ENCODE results near the gene JMJD8. TPM values are rescaled to one million over a fixed set of nuclear protein-coding genes. Genes with fewer than 3 reads are reported as not detected.

JMJD8 gene, protein sequence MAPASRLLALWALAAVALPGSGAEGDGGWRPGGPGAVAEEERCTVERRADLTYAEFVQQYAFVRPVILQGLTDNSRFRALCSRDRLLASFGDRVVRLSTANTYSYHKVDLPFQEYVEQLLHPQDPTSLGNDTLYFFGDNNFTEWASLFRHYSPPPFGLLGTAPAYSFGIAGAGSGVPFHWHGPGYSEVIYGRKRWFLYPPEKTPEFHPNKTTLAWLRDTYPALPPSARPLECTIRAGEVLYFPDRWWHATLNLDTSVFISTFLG
- 17.8 to 29.7 TPM (median 20.1 TPM) in 3 replicates for polyA plus RNA-seq
- polyA plus RNA-seq (2011; ENCODE audit: low read depth), result 1.8 TPM
- polyA plus RNA-seq (2011; cell fraction: cytosol; rRNA removed), result 11.4 and 24.8 TPM in 2 replicates
- polyA plus RNA-seq (2011; cell fraction: nucleus; rRNA removed), result 16.9 and 21.9 TPM in 2 replicates
- polyA plus RNA-seq (2012; ENCODE audit: low replicate concordance), result 16.1 and 33.9 TPM in 2 replicates
- 8.9 to 48.9 TPM (median 14.0 TPM) in 3 replicates for polyA minus RNA-seq
- 24.7 TPM for polyA minus RNA-seq (2011; cell fraction: cytosol; rRNA and poly(A)+ RNA removed)
- polyA minus RNA-seq (2011; cell fraction: nucleus; rRNA and poly(A)+ RNA removed), result 5.2 and 8.1 TPM in 2 replicates

DNA sequence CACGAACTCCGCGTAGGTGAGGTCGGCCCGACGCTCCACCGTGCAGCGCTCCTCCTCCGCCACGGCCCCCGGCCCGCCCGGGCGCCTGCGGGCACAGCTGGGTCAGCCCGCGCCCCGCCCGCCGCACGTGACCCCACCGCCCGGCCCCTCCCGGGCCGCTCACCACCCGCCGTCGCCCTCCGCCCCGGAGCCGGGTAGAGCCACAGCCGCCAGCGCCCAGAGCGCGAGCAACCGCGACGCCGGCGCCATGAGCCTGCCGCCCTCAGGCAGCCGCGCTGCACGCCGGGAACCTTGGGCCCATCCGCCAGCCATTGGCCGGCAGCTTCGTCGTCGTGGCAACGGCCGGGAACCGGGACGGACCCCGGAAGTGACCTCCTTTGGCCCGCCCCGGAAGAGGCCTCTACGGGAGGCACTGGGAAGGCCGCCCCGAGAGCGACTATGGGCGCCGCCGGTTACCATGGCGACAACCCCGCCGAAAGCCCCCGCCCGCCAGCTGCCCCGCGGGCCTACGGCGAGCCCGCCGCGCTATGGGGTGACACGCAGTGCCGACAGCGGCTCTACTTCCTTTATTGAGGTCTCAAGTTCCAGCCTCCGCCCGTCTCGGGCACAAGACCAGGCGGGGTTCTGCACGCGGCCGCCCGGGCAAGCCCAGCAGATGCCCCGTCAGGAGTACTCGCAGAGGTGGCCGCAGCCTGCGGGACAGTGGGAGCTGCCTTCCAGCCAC lies at the start of gene JMJD8:
Gene JMJD8 (minus strand): TSS at position 264 of the 724 bp plus-strand sequence. CDS start 15 bp downstream, at position 249.
- Histone ChIP-seq H3K9me3 (ENCODE audit: control insufficient read depth, low read depth, low read length) (no peaks in the 10 kb centered on the region), H3K27me3 (ENCODE audit: control insufficient read depth, extremely low read depth, insufficient read depth, low read length) (no peaks in the 10 kb centered on the region), H3K4me1 (ENCODE audit: control insufficient read depth, extremely low read depth, insufficient read depth, low read length) (peaks cover 27% of the 10 kb centered on the region), H3K36me3 (ENCODE audit: control insufficient read depth in 2 of 2, extremely low read depth in 1 of 2, insufficient read depth in 2 of 2, low read length in 2 of 2) (peaks cover 12 to 37% of the 10 kb centered on the region in 2 experiments), H3K9ac (ENCODE audit: control insufficient read depth, extremely low read depth, insufficient read depth, low read length) (peak within 1 kb of the TSS; percentile 60), H3K27ac (ENCODE audit: control insufficient read depth, insufficient read depth, low read length) (peak within 1 kb of the TSS; percentile 36), H2AFZ (ENCODE audit: control insufficient read depth, low read length) (no peak within 1 kb of the TSS), H4K20me1 (ENCODE audit: control insufficient read depth, extremely low read depth, insufficient read depth, low read length) (peaks cover 16% of the 10 kb centered on the region), H3K9me1 (ENCODE audit: control insufficient read depth, extremely low read depth, insufficient read depth, low read length) (no peaks in the 10 kb centered on the region), H3K4me3 (ENCODE audit: control insufficient read depth in 2 of 3, extremely low read depth in 1 of 3, insufficient read depth in 2 of 3, low read depth in 1 of 3, low read length in 3 of 3) (peak within 1 kb of the TSS; percentile 60 to 68 (median 66)), H3K79me2 (ENCODE audit: control insufficient read depth, insufficient read depth, low read length) (peaks cover 37% of the 10 kb centered on the region), H3K4me2 (ENCODE audit: control insufficient read depth, extremely low read depth, insufficient read depth, low read depth, low read length) (peak within 1 kb of the TSS; percentile 80)
- FAIRE-seq (no peak), DNase-seq (ENCODE audit: low read depth, low spot score) (no peak)
- dilution Hi-C loops (cut with MboI; ENCODE audit: extremely low pct_ligation_motif_present, low sequenced_read_pairs), result no loop called here
- TF ChIP-seq EZH2 (IDR thresholded peaks at IDR 0.05; ENCODE audit: low read length), result no peak
- TF ChIP-seq, protein P1, sequence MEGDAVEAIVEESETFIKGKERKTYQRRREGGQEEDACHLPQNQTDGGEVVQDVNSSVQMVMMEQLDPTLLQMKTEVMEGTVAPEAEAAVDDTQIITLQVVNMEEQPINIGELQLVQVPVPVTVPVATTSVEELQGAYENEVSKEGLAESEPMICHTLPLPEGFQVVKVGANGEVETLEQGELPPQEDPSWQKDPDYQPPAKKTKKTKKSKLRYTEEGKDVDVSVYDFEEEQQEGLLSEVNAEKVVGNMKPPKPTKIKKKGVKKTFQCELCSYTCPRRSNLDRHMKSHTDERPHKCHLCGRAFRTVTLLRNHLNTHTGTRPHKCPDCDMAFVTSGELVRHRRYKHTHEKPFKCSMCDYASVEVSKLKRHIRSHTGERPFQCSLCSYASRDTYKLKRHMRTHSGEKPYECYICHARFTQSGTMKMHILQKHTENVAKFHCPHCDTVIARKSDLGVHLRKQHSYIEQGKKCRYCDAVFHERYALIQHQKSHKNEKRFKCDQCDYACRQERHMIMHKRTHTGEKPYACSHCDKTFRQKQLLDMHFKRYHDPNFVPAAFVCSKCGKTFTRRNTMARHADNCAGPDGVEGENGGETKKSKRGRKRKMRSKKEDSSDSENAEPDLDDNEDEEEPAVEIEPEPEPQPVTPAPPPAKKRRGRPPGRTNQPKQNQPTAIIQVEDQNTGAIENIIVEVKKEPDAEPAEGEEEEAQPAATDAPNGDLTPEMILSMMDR (optimal IDR thresholded peaks at IDR 0.05 in 1 of 3, IDR thresholded peaks at IDR 0.05 in 1 of 3, conservative IDR thresholded peaks at IDR 0.05 in 1 of 3; ENCODE audit: extremely low read depth in 1 of 3, insufficient read depth in 2 of 3, low read length in 3 of 3), result no peak

DNA sequence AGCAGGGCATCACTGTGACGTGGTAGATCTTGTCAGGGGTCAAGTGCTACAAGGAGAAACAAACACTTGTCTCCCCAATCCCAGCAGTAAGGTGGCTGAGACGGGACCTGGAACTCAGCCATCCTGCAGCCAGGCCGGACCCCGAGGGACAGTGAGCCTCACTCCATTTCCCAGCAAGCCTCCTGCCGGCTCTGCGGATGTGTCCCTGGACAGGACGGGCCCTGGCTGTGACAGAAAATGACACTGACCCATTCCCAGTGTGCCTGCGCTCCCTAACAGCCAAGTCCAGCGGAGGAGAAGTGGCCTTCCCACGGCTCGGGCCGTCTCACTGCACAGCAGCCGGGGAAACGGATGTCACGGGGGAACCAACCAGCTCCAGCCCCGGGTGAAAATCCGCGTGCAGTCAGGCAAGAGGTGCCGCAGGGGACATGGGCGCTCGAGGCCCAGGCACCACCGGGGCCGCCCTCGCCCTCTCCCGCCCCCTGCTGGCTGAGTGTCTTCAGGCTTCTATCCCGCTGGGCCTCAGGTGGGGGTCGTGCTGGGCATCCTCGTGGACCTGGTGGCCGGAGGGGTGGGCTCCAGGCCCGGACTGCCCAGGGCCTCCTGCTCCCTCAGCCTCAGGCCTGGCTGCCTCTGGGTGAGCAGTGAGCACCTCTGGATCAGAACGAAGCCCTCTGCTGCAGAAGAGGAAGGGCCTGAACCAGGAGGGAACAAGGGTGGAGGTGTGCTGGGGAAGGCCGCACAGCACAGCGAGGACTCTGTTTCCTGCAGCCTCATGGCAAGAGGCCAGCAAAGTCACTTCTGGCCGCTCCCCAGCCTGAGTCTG lies 49.5 kb upstream of the JMJD8 start:
- dilution Hi-C loops (cut with MboI; ENCODE audit: extremely low pct_ligation_motif_present, low sequenced_read_pairs), result no loop called here
- H3K4me1 ChIP-seq (ENCODE audit: control insufficient read depth, extremely low read depth, insufficient read depth, low read length), result peaks cover 6% of the 10 kb centered on the region
- H4K20me1 ChIP-seq (ENCODE audit: control insufficient read depth, extremely low read depth, insufficient read depth, low read length), result no peaks in the 10 kb centered on the region
- DNase-seq (ENCODE audit: low read depth, low spot score) (no peak), FAIRE-seq (no peak)
- no peak overlapping the region for H3K27ac ChIP-seq (ENCODE audit: control insufficient read depth, insufficient read depth, low read length)
- H3K27me3 ChIP-seq (ENCODE audit: control insufficient read depth, extremely low read depth, insufficient read depth, low read length), result no peaks in the 10 kb centered on the region
- H2AFZ ChIP-seq (ENCODE audit: control insufficient read depth, low read length), result no peak overlapping the region
- H3K9me3 ChIP-seq (ENCODE audit: control insufficient read depth, low read depth, low read length), result no peaks in the 10 kb centered on the region
- no peak overlapping the region for H3K9ac ChIP-seq (ENCODE audit: control insufficient read depth, extremely low read depth, insufficient read depth, low read length)
- H3K4me2 ChIP-seq (ENCODE audit: control insufficient read depth, extremely low read depth, insufficient read depth, low read depth, low read length), result no peak overlapping the region
- no peak for TF ChIP-seq EZH2 (IDR thresholded peaks at IDR 0.05; ENCODE audit: low read length)
- TF ChIP-seq, protein P1 (optimal IDR thresholded peaks at IDR 0.05 in 1 of 3, IDR thresholded peaks at IDR 0.05 in 1 of 3, conservative IDR thresholded peaks at IDR 0.05 in 1 of 3; ENCODE audit: extremely low read depth in 1 of 3, insufficient read depth in 2 of 3, low read length in 3 of 3), result peak; percentile 14 to 69 (median 23)
- H3K9me1 ChIP-seq (ENCODE audit: control insufficient read depth, extremely low read depth, insufficient read depth, low read length), result no peaks in the 10 kb centered on the region
- H3K79me2 ChIP-seq (ENCODE audit: control insufficient read depth, insufficient read depth, low read length), result no peaks in the 10 kb centered on the region
- H3K4me3 ChIP-seq (ENCODE audit: control insufficient read depth in 2 of 3, extremely low read depth in 1 of 3, insufficient read depth in 2 of 3, low read depth in 1 of 3, low read length in 3 of 3), result no peak overlapping the region
- peaks cover 25 to 31% of the 10 kb centered on the region in 2 experiments for H3K36me3 ChIP-seq (ENCODE audit: control insufficient read depth in 2 of 2, extremely low read depth in 1 of 2, insufficient read depth in 2 of 2, low read length in 2 of 2)

Data from keratinocyte (primary cell).